NCI-H2107 (cell line): ENCODE results near the gene MPV17L2.

Experiments
- DNase-seq: peaks from one replicate; lab custom pipeline; 2025; lab: John Stamatoyannopoulos, UW

Gene MPV17L2

GRCh38 chr19:18245297-18245696 lies 52.3 kb downstream of the MPV17L2 start:
- DNase-seq: no peak
